Neural cell (in vitro differentiated cells): ENCODE results near the gene TENT5C. TPM values are rescaled to one million over a fixed set of nuclear protein-coding genes. Genes with fewer than 3 reads are reported as not detected.

ENCODE experiments used
- H2AFZ ChIP-seq: fragments of 200-600, 300-800 bp; sonication (generic), shearing (Covaris generic); 2 replicates; pipeline ENCODE4 v1.6.0; 2014; ENCODE audit warnings: low read depth, mild to moderate bottlenecking, antibody characterized with exemption, low read length, moderate library complexity
- H3F3A ChIP-seq: fragments of 200-600 bp; shearing (Covaris generic); 2 replicates; pipeline ENCODE4 v1.6.1; 2016; ENCODE audit warnings: mild to moderate bottlenecking, moderate library complexity, mixed read lengths, antibody characterized with exemption, low read length; ENCODE audit not compliant: insufficient read depth, poor library complexity, severe bottlenecking
- H3K27ac ChIP-seq: fragments of 200-600, 300-800 bp; sonication (generic), shearing (Covaris generic); 2 replicates; pipeline ENCODE4 v1.5.1; 2014; ENCODE audit warnings: mild to moderate bottlenecking, low read length, moderate library complexity
- H3K27me3 ChIP-seq: fragments of 300-800, 200-600 bp; sonication (generic), shearing (Covaris generic); 2 replicates; pipeline ENCODE4 v1.6.0; 2014; ENCODE audit warnings: mild to moderate bottlenecking, low read depth, low read length, moderate library complexity; ENCODE audit not compliant: insufficient read depth
- H3K36me3 ChIP-seq: fragments of 300-800, 200-600 bp; sonication (generic), shearing (Covaris generic); 2 replicates; pipeline ENCODE4 v1.5.1; 2014; ENCODE audit warnings: mild to moderate bottlenecking, antibody characterized with exemption, low read length, moderate library complexity; ENCODE audit not compliant: insufficient read depth
- H3K4me2 ChIP-seq: fragments of 300-800, 200-600 bp; sonication (generic), shearing (Covaris generic); 2 replicates; pipeline ENCODE4 v1.6.0; 2014; ENCODE audit warnings: mild to moderate bottlenecking, low read length
- H3K4me3 ChIP-seq: fragments of 300-800, 200-600 bp; sonication (generic), shearing (Covaris generic); 2 replicates; pipeline ENCODE4 v1.5.1; 2014; ENCODE audit warnings: mild to moderate bottlenecking, low read length, moderate library complexity
- H3K79me2 ChIP-seq: fragments of 200-600 bp; shearing (Covaris generic); replicated peaks from 2 replicates; pipeline ENCODE4 v1.6.0; 2014; ENCODE audit warnings: mild to moderate bottlenecking, low read length, moderate library complexity; ENCODE audit not compliant: insufficient read depth
- H3K9ac ChIP-seq: fragments of 300-800, 200-600 bp; sonication (generic), shearing (Covaris generic); 2 replicates; pipeline ENCODE4 v1.6.1; 2016; ENCODE audit warnings: mild to moderate bottlenecking, low read length, mixed read lengths
- H3K9me2 ChIP-seq: fragments of 200-600 bp; shearing (Covaris generic); 2 replicates; pipeline ENCODE4 v1.6.1; 2016; ENCODE audit warnings: mild to moderate bottlenecking, low read length, mixed read lengths; ENCODE audit not compliant: insufficient read depth
- H3K9me3 ChIP-seq: fragments of 200-600, 300-800 bp; sonication (generic), shearing (Covaris generic); 2 replicates; pipeline ENCODE4 v1.6.1; 2016; ENCODE audit warnings: mild to moderate bottlenecking, mixed run types, low read length, moderate library complexity, mixed read lengths
- H4K20me1 ChIP-seq: fragments of 200-600 bp; shearing (Covaris generic); 2 replicates; pipeline ENCODE4 v1.6.1; 2016; ENCODE audit warnings: mild to moderate bottlenecking, mixed run types; ENCODE audit not compliant: insufficient read depth
- CTCF ChIP-seq: fragments of 450-650 bp; IDR thresholded peaks from 2 replicates; pipeline ENCODE4 v1.5.1; 2014; ENCODE audit warnings: antibody characterized with exemption, mild to moderate bottlenecking, moderate library complexity; ENCODE audit not compliant: poor library complexity, severe bottlenecking
- EP300 ChIP-seq: fragments of 450-650 bp; conservative IDR thresholded peaks from 2 replicates; pipeline ENCODE4 v1.6.1; 2014; ENCODE audit warnings: antibody characterized with exemption, mild to moderate bottlenecking, moderate library complexity; ENCODE audit not compliant: poor library complexity, severe bottlenecking
- EZH2 ChIP-seq: fragments of 200-600, 300-800 bp; shearing (Covaris generic), sonication (generic); IDR thresholded peaks from 2 replicates; pipeline ENCODE4 v1.6.1; 2014; ENCODE audit warnings: antibody characterized with exemption, low read length, borderline replicate concordance, mild to moderate bottlenecking; ENCODE audit not compliant: insufficient read depth, poor library complexity, severe bottlenecking
- MXI1 ChIP-seq: fragments of 450-650 bp; conservative IDR thresholded peaks from 2 replicates; pipeline ENCODE4 v1.6.1; 2014; ENCODE audit warnings: antibody characterized with exemption, mild to moderate bottlenecking; ENCODE audit not compliant: poor library complexity, severe bottlenecking
- POLR2AphosphoS5 ChIP-seq: IDR thresholded peaks from 2 replicates; pipeline ENCODE4 v1.6.1; 2012
- RAD21 ChIP-seq: fragments of 450-650 bp; conservative IDR thresholded peaks from 2 replicates; pipeline ENCODE4 v1.6.1; 2014; ENCODE audit warnings: antibody characterized with exemption, mild to moderate bottlenecking, moderate library complexity
- SMC3 ChIP-seq: fragments of 450-650 bp; conservative IDR thresholded peaks from 2 replicates; pipeline ENCODE4 v1.6.1; 2014; ENCODE audit warnings: antibody characterized with exemption, mild to moderate bottlenecking, moderate library complexity; ENCODE audit not compliant: poor library complexity
- TAF1 ChIP-seq: IDR thresholded peaks from 2 replicates; pipeline ENCODE4 v1.6.1; 2012; ENCODE audit warnings: low read depth
- polyA plus RNA-seq: library from polyadenylated mRNA; depleted of rRNA; stranded (reverse); fragments of >200 nt; gene quantifications from 2 replicates; pipeline ENCODE4 v1.2.3, GENCODE V29; 2014
- TF ChIP-seq, protein P1 (sequence below): IDR thresholded peaks from 2 replicates; pipeline ENCODE4 v1.6.1; 2012; ENCODE audit warnings: borderline replicate concordance

Gene TENT5C
- polyA plus RNA-seq, 1 donor from 2014 or later, result 0.05 TPM

- H3K79me2 ChIP-seq, result no peaks in the 10 kb centered on the region
- H3K27ac ChIP-seq, result no peak overlapping the region
- H3K9me3 ChIP-seq, result no peaks in the 10 kb centered on the region
- H3K4me3 ChIP-seq, result no peak overlapping the region
- H3K4me2 ChIP-seq, result no peak overlapping the region
- no peaks in the 10 kb centered on the region for H4K20me1 ChIP-seq
- H3F3A ChIP-seq, result no peaks in the 10 kb centered on the region
- H2AFZ ChIP-seq, result no peak overlapping the region
- no peak for TF ChIP-seq EZH2
- TF ChIP-seq RAD21, result no peak
- TF ChIP-seq EP300, result no peak
- TF ChIP-seq SMC3, result no peak
- TF ChIP-seq, protein P1, sequence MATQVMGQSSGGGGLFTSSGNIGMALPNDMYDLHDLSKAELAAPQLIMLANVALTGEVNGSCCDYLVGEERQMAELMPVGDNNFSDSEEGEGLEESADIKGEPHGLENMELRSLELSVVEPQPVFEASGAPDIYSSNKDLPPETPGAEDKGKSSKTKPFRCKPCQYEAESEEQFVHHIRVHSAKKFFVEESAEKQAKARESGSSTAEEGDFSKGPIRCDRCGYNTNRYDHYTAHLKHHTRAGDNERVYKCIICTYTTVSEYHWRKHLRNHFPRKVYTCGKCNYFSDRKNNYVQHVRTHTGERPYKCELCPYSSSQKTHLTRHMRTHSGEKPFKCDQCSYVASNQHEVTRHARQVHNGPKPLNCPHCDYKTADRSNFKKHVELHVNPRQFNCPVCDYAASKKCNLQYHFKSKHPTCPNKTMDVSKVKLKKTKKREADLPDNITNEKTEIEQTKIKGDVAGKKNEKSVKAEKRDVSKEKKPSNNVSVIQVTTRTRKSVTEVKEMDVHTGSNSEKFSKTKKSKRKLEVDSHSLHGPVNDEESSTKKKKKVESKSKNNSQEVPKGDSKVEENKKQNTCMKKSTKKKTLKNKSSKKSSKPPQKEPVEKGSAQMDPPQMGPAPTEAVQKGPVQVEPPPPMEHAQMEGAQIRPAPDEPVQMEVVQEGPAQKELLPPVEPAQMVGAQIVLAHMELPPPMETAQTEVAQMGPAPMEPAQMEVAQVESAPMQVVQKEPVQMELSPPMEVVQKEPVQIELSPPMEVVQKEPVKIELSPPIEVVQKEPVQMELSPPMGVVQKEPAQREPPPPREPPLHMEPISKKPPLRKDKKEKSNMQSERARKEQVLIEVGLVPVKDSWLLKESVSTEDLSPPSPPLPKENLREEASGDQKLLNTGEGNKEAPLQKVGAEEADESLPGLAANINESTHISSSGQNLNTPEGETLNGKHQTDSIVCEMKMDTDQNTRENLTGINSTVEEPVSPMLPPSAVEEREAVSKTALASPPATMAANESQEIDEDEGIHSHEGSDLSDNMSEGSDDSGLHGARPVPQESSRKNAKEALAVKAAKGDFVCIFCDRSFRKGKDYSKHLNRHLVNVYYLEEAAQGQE, result no peak
- TF ChIP-seq TAF1, result no peak
- no peak for TF ChIP-seq MXI1
- no peak for TF ChIP-seq CTCF
- no peak for TF ChIP-seq POLR2AphosphoS5
- no peaks in the 10 kb centered on the region for H3K9me2 ChIP-seq
- H3K9ac ChIP-seq, result no peak overlapping the region
- no peaks in the 10 kb centered on the region for H3K27me3 ChIP-seq
- H3K36me3 ChIP-seq, result no peaks in the 10 kb centered on the region
Measured at GRCh38 chr1:117574161-117574835, 31.6 kb upstream of the TENT5C start.

DNA sequence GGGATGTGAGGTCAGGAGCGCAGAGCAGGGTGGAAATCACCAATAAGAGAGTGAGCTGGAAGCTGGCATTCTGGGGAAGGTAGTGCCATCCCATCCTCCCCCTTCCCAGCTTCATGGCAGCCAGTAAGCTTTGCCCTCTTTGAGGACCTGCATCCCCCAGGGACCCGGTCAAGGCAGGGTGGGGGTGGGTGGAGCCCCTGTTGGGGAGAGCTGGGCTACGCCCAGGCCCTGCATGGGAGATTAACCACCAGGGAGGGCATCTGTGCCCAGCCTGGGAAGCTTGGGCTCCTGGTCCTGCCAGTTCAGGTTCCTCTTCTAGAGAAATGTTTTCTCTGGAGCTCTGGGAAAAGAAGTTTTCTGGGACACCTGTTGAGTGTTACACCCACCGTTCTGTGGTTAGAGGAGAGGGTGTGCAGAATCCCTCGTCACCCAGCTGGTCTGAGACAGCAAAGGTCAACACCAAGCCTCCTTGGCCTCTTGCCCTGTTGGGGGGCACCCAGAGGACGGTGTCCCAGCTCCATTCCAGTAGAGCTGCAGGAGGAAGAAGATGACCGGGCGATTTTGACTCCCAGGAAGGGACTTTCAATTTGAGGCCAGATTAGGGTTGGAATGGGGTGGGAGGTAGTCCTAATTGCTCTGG lies 30.1 kb upstream of the TENT5C start:
- Histone ChIP-seq H3K9me2 (no peaks in the 10 kb centered on the region), H3K4me3 (no peak overlapping the region), H3K36me3 (no peaks in the 10 kb centered on the region), H3K27me3 (no peaks in the 10 kb centered on the region), H4K20me1 (no peaks in the 10 kb centered on the region), H3K27ac (no peak overlapping the region), H2AFZ (no peak overlapping the region), H3K79me2 (no peaks in the 10 kb centered on the region), H3K4me2 (no peak overlapping the region), H3F3A (no peaks in the 10 kb centered on the region), H3K9ac (no peak overlapping the region), H3K9me3 (no peaks in the 10 kb centered on the region)
- no peak for TF ChIP-seq EZH2
